H1 (cell line): ENCODE data around the gene PLA2G2E. TPM values are rescaled to one million over a fixed set of nuclear protein-coding genes. Genes with fewer than 3 reads are reported as not detected.

Experiments
- BCL11A ChIP-seq, 2 experiments: IDR thresholded peaks; one replicate each; pipeline ENCODE4 v1.6.1; 2011; ENCODE audit warnings: low read depth in 2 of 2, low read length in 2 of 2, mild to moderate bottlenecking in 2 of 2
- CBX8 ChIP-seq: fragments of 300-800, 300-1000 bp; sonication (generic); IDR thresholded peaks from 2 replicates; pipeline ENCODE4 v1.7.1; 2016; ENCODE audit warnings: low read depth, low read length, borderline replicate concordance
- CHD7 ChIP-seq: fragments of 300-600 bp; sonication (generic); IDR thresholded peaks from 2 replicates; pipeline ENCODE4 v1.7.1; 2012; ENCODE audit warnings: low read length, moderate library complexity, mild to moderate bottlenecking, inconsistent platforms; ENCODE audit not compliant: insufficient replicate concordance
- HDAC6 ChIP-seq: IDR thresholded peaks from one replicate; pipeline ENCODE4 v1.7.1; 2012; ENCODE audit warnings: low read depth, mild to moderate bottlenecking, inconsistent platforms, low read length, moderate library complexity
- RBBP5 ChIP-seq: IDR thresholded peaks from 2 replicates; pipeline ENCODE4 v1.7.1; 2012; ENCODE audit warnings: low read depth, mild to moderate bottlenecking, inconsistent platforms, low read length, moderate library complexity, borderline replicate concordance
- RNF2 ChIP-seq: fragments of 200-900, 300-1000 bp; sonication (generic); IDR thresholded peaks from 2 replicates; pipeline ENCODE4 v1.7.1; 2016; ENCODE audit warnings: borderline replicate concordance, low read depth, mild to moderate bottlenecking, antibody characterized with exemption, low read length; ENCODE audit not compliant: poor library complexity, severe bottlenecking; ENCODE audit errors: missing control alignments
- SRF ChIP-seq: IDR thresholded peaks from 2 replicates; pipeline ENCODE4 v1.6.1; 2011; ENCODE audit warnings: mild to moderate bottlenecking, low read depth, low read length, moderate library complexity
- USF2 ChIP-seq: IDR thresholded peaks from 2 replicates; pipeline ENCODE4 v1.6.1; 2011; ENCODE audit warnings: low read length, improper control_type of control experiment
- polyA plus RNA-seq, 7 experiments: library from polyadenylated mRNA; depleted of rRNA in 3 of 7; stranded (reverse) in 5 of 7; unstranded in 2 of 7; fragments of >200 nt in 5 of 7; fragments of 200-250 nt in 2 of 7; gene quantifications; 1 replicate in 5 of 7; 2 replicates in 1 of 7; 4 replicates in 1 of 7; pipeline versions ENCODE4 v1.2.1 to v1.2.3, GENCODE V29; 2011 to 2013; ENCODE audit warnings: missing spikeins in 2 of 7, mixed read lengths in 2 of 7
- total RNA-seq: library from RNA; stranded (reverse); fragmentation: NEBNext Ultra II Directional; extraction: Animal tissue kit (Norgen Biotek cat#: 25700); gene quantifications from 2 replicates; pipeline ENCODE4 v1.2.1, GENCODE V29; 2021

Gene PLA2G2E
- total and polyA plus RNA-seq, 2 of the 8 experiments (the other 6 are each of a cell fraction or from before 2014, with no cell fraction given), result not detected

GRCh38 chr1:19884312-19884711 lies 39.1 kb downstream of the PLA2G2E start (continued):
- no peak for TF ChIP-seq CHD7
- TF ChIP-seq HDAC6, result no peak
- no peak for TF ChIP-seq RBBP5
- no peak for TF ChIP-seq CBX8
- no peak for TF ChIP-seq BCL11A (IDR thresholded peaks at IDR 0.05; ENCODE audit: low read depth in 2 of 2, low read length in 2 of 2)
- no peak for TF ChIP-seq SRF
- TF ChIP-seq RNF2, result no peak
- no peak for TF ChIP-seq USF2
